ENCODE data around the gene GSDME. TPM values are rescaled to one million over a fixed set of nuclear protein-coding genes. Genes with fewer than 3 reads are reported as not detected.

Gene GSDME
- total RNA-seq, 4 donors from 2014 or later, result 9.0 to 44.0 (median 14.3) TPM

GRCh38 chr7:24725554-24726241, 31.6 kb downstream of the GSDME start:
- no peak for TF ChIP-seq CTCF (IDR thresholded peaks at IDR 0.05; ENCODE audit: low read depth)

GRCh38 chr7:24724451-24725190, 32.6 kb downstream of the GSDME start:
- no peak for TF ChIP-seq CTCF (IDR thresholded peaks at IDR 0.05; ENCODE audit: low read depth)

DNA sequence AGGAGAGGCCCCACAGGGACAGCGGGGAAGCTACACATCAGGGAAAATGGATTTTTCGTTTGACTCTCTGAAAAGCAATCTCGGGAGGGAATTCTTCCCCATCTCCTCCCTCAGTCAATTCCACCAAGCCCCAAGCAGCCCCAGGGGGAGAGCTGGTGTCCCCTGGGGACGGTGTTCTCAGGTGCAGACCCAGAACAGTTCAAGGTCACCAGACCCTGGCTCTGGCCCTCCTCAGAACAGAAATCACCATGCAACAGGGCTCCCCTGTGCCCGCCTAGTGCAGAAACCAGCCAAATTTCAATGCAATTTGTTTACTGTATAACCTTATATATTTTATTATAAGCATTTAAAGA, 34.1 kb downstream of the GSDME start:
- TF ChIP-seq CTCF (IDR thresholded peaks at IDR 0.05; ENCODE audit: low read depth), result no peak

GRCh38 chr7:24722386-24723177, 34.7 kb downstream of the GSDME start:
- no peak for TF ChIP-seq CTCF (IDR thresholded peaks at IDR 0.05; ENCODE audit: low read depth)

- no peak for TF ChIP-seq CTCF (IDR thresholded peaks at IDR 0.05; ENCODE audit: low read depth)
Observed at GRCh38 chr7:24721481-24722001, 35.7 kb downstream of the GSDME start.

GRCh38 chr7:24720283-24720682, 37.0 kb downstream of the GSDME start:
- no peak for TF ChIP-seq CTCF (IDR thresholded peaks at IDR 0.05; ENCODE audit: low read depth)
